ENCODE results near the gene GRWD1.

Gene GRWD1

DNA sequence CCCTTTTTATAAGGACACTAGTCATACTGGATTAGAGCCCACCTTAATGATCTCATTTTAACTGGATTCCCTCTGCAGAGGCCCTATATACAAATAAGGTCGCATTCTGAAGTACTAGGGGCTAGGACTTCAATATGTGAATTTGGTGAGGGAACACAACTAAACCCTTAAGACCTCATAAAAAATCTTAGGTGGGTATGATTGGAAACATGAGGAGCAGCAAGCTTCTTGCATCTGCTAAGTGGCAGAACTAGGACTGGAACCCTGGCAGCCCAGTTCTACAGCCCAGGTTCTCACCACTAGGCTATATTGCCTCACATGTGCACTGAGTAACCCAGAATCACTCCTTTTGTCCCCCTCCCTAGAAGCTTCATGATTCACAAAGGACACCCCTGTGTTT is 17.1 kb upstream of the GRWD1 start:
- no peak for DNase-seq

DNA sequence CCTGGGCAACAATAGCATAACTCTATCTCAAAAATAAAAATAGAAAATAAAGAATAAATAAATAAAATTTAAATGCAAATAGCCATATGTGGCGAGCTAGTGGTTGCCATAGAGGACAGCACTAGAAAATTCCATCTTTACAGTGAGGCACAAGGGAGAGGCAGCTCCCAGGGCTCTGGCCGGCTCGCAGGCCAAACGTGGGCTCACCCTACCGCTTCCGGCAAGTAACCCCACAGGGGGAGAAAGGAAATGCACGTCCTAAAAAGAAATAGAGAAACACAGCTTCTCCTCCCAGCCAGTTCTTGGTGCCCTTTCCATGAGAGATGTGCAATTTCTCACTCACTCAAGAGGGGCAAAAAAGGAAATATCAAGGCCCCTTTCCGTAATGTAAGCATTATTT is 12.4 kb upstream of the GRWD1 start:
- no peak for DNase-seq

DNA sequence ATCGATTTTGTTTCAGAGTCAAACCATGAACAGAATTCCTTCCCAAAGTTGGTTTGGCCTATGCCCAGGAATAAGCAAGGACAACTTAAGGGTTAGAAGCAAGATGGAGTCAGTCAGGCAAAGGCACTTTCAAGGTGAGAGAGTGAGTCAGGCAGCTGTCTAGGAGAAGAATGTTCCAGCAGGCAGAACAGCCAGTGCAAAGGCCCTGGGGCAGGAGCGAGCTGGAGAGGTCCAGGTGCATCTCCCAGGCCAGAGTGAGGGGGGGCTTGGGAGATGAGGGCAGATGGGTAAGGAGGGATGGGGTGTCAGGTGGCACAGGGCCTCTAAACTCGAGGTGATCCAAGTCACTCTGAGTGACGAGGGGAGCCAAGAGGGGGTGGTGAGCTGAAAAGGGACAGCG is 9.2 kb upstream of the GRWD1 start:
- no peak for DNase-seq

GRCh38 chr19:48441360-48442050 is 4.3 kb upstream of the GRWD1 start:
- no peak for DNase-seq

DNA sequence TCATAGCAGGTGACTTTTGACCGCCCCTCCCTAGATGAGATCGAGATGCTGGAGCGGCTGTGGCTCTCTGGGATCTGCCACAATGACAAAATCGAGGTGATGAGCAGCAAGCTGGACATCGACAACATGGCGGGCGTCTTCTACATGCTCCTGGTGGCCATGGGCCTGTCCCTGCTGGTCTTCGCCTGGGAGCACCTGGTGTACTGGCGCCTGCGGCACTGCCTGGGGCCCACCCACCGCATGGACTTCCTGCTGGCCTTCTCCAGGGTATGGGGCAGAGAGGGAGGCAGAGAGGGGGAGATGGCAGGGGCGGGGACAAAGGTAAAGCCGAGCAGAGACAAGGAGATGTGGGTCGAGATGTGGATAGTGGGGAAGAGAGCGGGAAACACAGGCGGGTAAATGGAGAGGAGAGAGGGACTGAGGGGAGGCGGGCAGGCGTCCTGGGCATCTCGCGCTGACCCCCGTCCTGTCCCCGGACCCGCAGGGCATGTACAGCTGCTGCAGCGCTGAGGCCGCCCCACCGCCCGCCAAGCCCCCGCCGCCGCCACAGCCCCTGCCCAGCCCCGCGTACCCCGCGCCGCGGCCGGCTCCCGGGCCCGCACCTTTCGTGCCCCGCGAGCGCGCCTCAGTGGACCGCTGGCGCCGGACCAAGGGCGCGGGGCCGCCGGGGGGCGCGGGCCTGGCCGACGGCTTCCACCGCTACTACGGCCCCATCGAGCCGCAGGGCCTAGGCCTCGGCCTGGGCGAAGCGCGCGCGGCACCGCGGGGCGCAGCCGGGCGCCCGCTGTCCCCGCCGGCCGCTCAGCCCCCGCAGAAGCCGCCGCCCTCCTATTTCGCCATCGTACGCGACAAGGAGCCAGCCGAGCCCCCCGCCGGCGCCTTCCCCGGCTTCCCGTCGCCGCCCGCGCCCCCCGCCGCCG is 3.4 kb upstream of the GRWD1 start:
- no peak for DNase-seq

DNA sequence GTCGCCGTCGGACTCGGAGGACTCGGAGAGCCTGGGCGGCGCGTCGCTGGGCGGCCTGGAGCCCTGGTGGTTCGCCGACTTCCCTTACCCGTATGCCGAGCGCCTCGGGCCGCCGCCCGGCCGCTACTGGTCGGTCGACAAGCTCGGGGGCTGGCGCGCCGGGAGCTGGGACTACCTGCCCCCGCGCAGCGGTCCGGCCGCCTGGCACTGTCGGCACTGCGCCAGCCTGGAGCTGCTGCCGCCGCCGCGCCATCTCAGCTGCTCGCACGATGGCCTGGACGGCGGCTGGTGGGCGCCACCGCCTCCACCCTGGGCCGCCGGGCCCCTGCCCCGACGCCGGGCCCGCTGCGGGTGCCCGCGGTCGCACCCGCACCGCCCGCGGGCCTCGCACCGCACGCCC is 2.5 kb upstream of the GRWD1 start:
- DNase-seq = no peak

DNA sequence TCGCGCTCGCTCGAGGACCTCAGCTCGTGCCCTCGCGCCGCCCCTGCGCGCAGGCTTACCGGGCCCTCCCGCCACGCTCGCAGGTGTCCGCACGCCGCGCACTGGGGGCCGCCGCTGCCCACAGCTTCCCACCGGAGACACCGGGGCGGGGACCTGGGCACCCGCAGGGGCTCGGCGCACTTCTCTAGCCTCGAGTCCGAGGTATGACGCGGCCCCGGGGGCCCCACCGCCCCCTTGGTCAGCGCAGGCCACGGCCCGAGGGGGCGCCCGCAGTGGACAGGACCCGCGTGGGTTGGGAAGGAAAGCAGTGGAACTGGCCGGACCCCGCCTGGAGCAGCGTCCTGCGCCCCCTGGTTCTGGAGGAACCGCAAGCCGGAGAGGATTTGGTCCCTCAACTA is 2.1 kb upstream of the GRWD1 start:
- DNase-seq = no peak

DNA sequence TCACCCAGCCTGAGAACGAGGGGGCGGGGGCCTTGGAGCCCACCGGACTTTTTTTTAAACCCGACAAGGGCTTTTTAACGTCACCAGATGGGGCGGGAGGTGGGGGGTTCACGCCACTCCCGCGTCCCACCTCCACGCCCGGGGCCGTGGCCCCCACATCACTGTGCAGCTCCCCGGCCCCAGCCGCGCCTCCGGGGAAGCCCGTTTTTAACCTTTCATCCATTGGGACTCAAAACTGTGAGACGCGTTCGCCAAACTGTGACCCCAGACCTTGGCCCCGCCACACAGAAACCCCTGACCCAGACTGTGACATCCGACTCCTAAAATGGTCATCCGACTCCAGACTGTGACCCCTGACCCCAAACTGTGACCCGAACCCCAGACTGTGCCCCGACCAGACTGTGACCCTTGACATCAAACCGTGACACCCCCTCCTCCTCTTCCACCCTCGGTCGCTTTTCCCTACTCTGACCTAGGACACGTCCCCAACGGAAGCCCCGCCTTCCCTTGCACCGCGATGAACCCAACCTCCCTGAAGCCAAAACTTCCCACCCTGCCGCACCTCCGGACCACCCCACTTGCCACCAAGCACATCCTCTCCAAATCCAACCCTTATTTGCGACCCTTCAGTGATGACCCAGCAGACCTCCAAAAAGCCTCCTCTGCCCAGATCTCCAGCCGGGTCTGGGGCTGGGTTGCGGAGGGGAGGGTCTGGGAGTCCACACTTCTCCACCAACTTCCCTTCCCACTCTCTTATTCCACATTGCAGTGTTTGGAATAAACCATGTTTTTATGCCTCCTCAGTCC is 1.5 kb upstream of the GRWD1 start:
- DNase-seq = no peak

GRCh38 chr19:48444936-48445200 is 915 bp upstream of the GRWD1 start:
- DNase-seq = no peak

GRCh38 chr19:48445256-48445605 is 552 bp upstream of the GRWD1 start:
- peak; percentile 94 for DNase-seq

DNA sequence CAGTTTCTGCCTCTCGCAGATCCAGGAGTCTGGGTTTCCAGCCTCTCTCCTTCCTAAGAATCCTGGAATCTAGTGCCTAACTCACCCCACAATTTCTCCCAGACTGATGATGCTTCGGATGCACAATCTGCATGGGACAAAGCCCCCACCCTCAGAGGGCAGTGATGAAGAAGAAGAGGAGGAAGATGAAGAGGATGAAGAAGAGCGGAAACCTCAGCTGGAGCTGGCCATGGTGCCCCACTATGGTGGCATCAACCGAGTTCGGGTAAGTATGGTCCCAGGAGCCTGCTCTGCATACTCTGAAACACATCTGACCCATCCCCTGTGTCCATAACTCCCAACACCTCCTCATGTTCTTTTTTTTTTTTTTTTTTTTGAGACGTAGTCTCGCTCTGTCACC is 796 bp downstream of the GRWD1 start:
- no peak for DNase-seq

GRCh38 chr19:48448563-48448962 is 2.8 kb downstream of the GRWD1 start:
- no peak for DNase-seq

DNA sequence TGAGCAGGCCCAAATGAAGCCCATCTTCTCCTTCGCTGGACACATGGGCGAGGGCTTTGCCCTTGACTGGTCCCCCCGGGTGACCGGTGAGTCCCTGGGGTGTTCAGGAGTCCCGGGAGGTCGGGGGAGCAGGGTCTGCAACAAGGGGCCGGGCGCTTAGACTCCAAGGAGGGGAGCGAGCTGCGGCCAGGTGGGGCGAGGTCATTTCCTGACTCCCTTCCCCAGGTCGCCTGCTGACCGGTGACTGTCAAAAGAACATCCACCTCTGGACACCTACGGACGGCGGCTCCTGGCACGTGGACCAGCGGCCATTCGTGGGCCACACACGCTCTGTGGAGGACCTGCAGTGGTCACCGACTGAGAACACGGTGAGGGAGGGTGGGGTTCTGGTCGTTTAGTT is 4.7 kb downstream of the GRWD1 start:
- no peak for DNase-seq

DNA sequence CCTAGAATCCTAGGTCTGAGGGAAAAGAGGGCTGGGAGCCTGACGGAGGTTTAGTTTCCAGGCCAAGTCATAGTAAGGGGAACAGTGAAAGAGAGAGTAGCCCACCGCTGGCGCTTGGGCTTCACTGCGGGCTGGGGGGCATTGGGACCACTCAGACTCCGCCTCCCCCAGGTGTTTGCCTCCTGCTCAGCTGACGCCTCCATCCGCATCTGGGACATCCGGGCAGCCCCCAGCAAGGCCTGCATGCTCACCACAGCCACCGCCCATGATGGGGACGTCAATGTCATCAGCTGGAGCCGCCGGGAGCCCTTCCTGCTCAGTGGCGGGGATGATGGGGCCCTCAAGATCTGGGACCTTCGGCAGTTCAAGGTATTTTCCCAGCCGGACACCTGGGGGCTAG is 5.1 kb downstream of the GRWD1 start:
- DNase-seq = no peak

GRCh38 chr19:48451624-48452023 is 5.8 kb downstream of the GRWD1 start:
- DNase-seq = no peak

GRCh38 chr19:48452289-48453190 is 6.8 kb downstream of the GRWD1 start:
- DNase-seq = no peak

GRCh38 chr19:48454150-48454730 is 8.5 kb downstream of the GRWD1 start:
- no peak for DNase-seq

- DNase-seq = no peak
These were observed 9.6 kb downstream of the GRWD1 start, which contains the start of gene KCNJ14 for GRCh38 chr19:48455171-48455907. Gene KCNJ14, plus strand, starts transcription at chr19:48455574. Its CDS starts 6,151 bp downstream, at chr19:48461725.

GRCh38 chr19:48455908-48456562 is 10.3 kb downstream of the GRWD1 start:
- DNase-seq = no peak

DNA sequence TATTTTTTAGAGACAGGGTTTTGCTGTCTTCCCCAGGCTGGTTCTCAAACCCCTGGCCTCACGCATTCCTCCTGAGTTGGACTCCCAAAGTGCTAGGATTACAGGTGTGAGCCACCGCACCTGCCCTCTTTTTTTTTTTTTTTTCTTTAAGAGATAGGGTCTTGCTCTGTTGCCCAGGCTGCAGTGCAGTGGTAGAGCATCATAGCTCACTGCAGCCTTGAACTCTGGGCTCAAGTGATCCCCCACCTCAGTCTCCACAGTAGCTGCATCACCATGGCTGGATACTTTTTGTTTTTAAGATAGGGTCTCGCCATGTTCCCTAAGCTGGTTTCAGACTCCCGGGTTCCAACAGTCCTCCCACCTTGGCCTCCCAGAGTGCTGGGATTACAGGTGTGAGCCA is 11.1 kb downstream of the GRWD1 start:
- no peak for DNase-seq

DNA sequence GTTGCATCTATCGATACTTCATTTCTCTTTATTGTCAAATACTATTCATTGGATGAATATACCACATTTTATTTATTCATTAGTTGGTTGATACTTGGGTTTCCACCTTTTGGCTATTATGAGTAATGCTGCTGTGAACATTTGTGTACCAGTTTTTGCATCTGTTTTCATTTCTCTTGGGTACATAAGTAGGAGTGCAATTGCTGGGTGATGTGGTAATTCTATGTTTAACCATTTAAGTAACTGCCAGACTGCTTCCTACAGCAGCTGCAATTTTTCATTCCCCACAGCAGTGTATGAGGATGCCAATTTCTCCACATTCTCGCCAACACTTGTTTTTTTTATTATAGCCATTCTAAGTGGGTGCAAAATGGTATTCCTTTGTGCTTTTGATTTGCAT is 12.2 kb downstream of the GRWD1 start:
- peak; percentile 8 for DNase-seq
